ENCODE measurements around the gene ROBO1.

The ROBO1 gene

DNA sequence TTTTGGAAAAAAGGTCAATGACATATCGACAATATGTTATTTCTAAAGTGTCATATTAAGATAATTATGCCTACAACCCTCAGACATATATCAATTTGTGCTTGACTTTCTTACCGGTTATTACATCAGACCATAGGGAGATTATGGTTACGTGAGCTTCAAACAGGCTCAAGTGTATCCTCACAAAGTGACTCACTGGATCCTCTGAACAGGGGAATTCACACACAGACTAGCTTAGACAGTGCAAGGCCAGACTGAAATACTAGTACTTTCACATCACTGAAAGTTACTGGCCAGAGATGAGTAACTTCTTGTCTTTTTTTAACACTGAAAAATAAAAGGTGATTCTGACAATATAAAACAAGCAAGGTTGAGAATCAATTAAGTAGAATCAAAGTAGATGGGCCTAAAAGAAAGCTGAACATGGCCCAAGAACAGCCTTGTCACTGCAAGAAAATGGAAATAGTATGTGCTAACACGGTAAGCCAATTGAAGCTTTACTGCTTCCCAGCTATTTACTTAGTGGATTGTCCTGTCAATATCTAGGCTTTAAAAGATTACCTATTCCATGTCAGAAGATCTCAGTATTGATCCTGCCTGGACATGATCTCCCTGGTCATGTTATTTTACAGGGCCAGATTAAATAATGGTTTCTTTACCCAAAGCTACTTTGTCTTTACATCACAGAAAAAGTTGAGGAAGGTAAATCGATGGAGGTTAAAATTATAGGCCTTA lies 848.6 kb downstream of the ROBO1 start:
- no peak overlapping the region for H3K27ac ChIP-seq
- TF ChIP-seq, protein P1, sequence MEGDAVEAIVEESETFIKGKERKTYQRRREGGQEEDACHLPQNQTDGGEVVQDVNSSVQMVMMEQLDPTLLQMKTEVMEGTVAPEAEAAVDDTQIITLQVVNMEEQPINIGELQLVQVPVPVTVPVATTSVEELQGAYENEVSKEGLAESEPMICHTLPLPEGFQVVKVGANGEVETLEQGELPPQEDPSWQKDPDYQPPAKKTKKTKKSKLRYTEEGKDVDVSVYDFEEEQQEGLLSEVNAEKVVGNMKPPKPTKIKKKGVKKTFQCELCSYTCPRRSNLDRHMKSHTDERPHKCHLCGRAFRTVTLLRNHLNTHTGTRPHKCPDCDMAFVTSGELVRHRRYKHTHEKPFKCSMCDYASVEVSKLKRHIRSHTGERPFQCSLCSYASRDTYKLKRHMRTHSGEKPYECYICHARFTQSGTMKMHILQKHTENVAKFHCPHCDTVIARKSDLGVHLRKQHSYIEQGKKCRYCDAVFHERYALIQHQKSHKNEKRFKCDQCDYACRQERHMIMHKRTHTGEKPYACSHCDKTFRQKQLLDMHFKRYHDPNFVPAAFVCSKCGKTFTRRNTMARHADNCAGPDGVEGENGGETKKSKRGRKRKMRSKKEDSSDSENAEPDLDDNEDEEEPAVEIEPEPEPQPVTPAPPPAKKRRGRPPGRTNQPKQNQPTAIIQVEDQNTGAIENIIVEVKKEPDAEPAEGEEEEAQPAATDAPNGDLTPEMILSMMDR (IDR thresholded peaks at IDR 0.05), result no peak
- no peak for TF ChIP-seq ZFX (IDR thresholded peaks at IDR 0.05; ENCODE audit: borderline replicate concordance)

DNA sequence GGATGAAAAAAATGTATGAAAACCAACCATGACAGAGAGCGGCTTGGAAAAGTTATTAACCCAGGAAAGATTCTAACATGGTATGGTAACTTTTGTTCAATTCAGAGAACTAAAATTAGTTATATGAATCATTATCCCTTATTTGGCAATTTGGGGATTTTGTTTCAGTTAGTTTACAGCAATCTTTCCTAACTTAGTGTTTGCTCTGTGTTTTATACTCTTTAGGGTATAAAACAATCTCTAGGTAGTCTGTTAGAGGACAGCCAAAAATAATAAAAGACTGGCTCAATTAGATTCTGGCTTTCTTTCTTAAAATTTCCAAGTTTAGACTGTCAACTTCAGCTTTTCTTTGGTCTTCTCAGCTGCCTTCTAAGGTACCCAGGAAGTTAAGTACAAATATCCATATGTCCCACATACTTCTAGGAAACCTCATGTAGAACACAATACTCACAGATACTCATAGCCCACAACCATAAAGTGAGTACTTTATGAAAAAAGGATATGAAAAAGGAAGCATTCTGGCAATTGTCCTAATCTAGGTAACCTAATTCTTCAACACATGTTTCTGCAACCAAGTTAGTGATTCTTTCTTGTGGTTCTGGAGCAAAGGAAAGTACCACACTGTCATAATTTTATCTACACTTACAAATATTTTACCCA lies 849.3 kb downstream of the ROBO1 start:
- TF ChIP-seq, protein P1 (IDR thresholded peaks at IDR 0.05), result no peak
- TF ChIP-seq ZFX (IDR thresholded peaks at IDR 0.05; ENCODE audit: borderline replicate concordance), result no peak
- no peak overlapping the region for H3K27ac ChIP-seq

DNA sequence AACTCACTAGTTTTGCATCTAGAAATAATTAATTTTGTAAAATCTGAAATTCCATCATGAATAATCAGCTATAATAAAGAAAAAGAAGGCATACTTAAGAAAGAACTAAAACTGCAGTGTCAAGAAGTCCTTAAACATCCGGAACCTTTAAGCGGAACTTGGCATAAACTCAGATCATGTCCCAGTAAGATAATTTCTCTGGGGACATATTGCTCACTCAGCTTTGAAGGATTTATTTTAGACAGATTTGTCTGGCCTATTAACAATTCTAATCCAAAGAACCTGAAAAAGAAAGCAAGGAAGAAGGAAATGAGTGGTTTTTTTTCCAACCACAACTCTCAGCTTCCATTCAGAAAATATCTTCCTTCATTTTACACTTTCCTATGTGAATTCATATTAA lies 850.3 kb downstream of the ROBO1 start:
- H3K27ac ChIP-seq, result no peak overlapping the region
- TF ChIP-seq, protein P1 (IDR thresholded peaks at IDR 0.05), result no peak
- TF ChIP-seq ZFX (IDR thresholded peaks at IDR 0.05; ENCODE audit: borderline replicate concordance), result no peak

DNA sequence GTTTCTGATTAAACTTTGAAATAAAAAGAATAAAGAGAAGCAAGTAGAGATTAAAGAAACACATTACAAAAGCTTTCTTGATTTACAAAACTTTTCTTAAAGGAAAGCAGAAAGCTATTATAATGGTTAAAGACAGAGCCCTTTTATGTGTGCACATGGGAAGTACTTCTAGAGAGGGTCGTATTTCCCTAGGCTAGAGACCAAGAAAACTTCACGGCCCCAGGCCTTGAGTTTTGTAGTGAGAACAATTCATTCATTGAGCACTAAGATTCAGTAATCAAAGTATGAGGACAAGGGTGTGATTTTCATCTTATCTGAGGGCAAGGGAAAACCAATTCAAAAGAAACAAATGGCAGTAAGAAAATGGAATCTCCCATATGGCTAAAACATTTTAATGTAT lies 854.1 kb downstream of the ROBO1 start:
- TF ChIP-seq, protein P1 (IDR thresholded peaks at IDR 0.05), result no peak
- no peak for TF ChIP-seq ZFX (IDR thresholded peaks at IDR 0.05; ENCODE audit: borderline replicate concordance)
- H3K27ac ChIP-seq, result no peak overlapping the region

DNA sequence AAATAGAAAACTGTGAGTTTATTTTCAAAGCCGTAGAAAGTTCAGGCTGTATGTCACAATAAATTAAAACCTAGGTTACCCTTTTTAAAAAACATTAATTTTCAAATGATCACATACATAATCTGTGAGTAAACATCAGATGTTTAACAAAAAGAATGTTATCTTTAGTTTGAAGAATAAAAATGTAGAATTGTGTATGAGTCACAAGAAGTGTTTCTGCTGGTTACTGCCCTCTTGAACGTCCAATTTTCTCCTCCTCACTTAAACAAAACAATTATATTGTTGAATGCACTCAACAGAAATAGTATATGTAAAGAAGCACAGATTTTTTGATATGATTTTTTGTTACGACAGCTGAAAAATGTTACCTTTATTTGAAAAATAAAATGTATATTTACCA lies 855.1 kb downstream of the ROBO1 start:
- no peak overlapping the region for H3K27ac ChIP-seq

DNA sequence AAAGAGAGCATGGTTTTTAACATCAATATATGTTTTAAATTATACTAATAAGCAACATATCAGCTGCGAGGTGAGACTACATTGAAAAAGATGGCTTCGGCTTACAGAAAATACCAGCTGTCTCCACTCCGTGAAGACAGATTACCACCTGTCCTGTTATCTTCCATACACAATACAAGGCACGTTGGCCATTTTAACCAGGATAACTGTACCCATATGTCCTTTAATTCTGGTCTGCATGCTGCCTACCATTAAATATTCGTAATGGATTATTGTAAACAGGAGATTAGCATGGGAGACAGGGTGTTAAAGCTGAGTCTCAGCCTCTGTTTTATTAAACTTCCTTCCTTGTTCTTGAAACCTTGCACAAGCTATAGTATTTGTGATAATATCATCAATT lies 855.5 kb downstream of the ROBO1 start:
- no peak for TF ChIP-seq ZFX (IDR thresholded peaks at IDR 0.05; ENCODE audit: borderline replicate concordance)
- TF ChIP-seq, protein P1 (IDR thresholded peaks at IDR 0.05), result no peak
- H3K27ac ChIP-seq, result no peak overlapping the region

More for the DNA sequence above, 855.1 kb downstream of the ROBO1 start:
- TF ChIP-seq, protein P1 (IDR thresholded peaks at IDR 0.05), result no peak
- no peak for TF ChIP-seq ZFX (IDR thresholded peaks at IDR 0.05; ENCODE audit: borderline replicate concordance)

DNA sequence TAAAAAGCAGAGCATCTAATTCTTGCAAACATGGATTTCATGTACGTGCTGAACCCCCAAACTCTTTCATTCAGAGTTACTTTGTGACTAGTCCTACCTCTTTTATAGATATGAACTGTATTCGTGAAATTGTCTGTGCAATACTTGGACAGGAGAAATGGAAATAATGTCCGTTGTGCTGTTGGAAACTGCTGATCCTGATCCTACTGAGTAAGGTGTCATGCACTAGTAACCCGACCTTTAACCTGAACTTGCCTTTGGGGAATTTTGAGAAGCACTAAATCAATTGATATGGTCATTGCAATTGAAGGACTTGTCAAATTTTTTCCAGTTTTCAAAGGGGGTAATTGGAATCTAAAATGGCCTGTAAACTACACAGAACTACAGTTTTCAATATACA lies 856.4 kb downstream of the ROBO1 start:
- H3K27ac ChIP-seq, result no peak overlapping the region
- TF ChIP-seq, protein P1 (IDR thresholded peaks at IDR 0.05), result no peak
- no peak for TF ChIP-seq ZFX (IDR thresholded peaks at IDR 0.05; ENCODE audit: borderline replicate concordance)
